ENCODE results near the gene RAPH1.
"Not testable (repeated sequence)": the region's sequence is repeated elsewhere in the genome, so short reads cannot be mapped to it uniquely, and the experiment has no call there.

Gene RAPH1

GRCh38 chr2:203476881-203477280 is 58.2 kb downstream of the RAPH1 start:
- no peak for DNase-seq

GRCh38 chr2:203471323-203471722 is 63.8 kb downstream of the RAPH1 start:
- DNase-seq: no peak

- no peak for DNase-seq
These were observed 64.7 kb downstream of the RAPH1 start for GRCh38 chr2:203470371-203470770.

- no peak for DNase-seq
These were observed 65.6 kb downstream of the RAPH1 start for GRCh38 chr2:203469546-203469945.

GRCh38 chr2:203463266-203463678 is 71.8 kb downstream of the RAPH1 start:
- no peak for DNase-seq

GRCh38 chr2:203462308-203462707 is 72.8 kb downstream of the RAPH1 start:
- no peak for DNase-seq

GRCh38 chr2:203461746-203462145 is 73.4 kb downstream of the RAPH1 start:
- no peak for DNase-seq

- no peak for DNase-seq
These were observed 79.9 kb downstream of the RAPH1 start for GRCh38 chr2:203455209-203455608.

GRCh38 chr2:203453858-203454451 is 81.1 kb downstream of the RAPH1 start:
- DNase-seq: no peak

- DNase-seq: no peak
These were observed 83.4 kb downstream of the RAPH1 start for GRCh38 chr2:203451689-203452088.

- DNase-seq: no peak
These were observed 84.1 kb downstream of the RAPH1 start for GRCh38 chr2:203451011-203451410.

GRCh38 chr2:203450561-203450960 is 84.5 kb downstream of the RAPH1 start:
- no peak for DNase-seq

GRCh38 chr2:203446780-203447179 is 88.3 kb downstream of the RAPH1 start:
- no peak for DNase-seq

GRCh38 chr2:203446071-203446481 is 89.0 kb downstream of the RAPH1 start:
- no peak for DNase-seq

GRCh38 chr2:203444738-203445137 is 90.4 kb downstream of the RAPH1 start:
- no peak for DNase-seq

GRCh38 chr2:203442463-203442862 is 92.6 kb downstream of the RAPH1 start:
- no peak for DNase-seq

- DNase-seq: no peak
These were observed 93.6 kb downstream of the RAPH1 start for GRCh38 chr2:203441463-203441862.

GRCh38 chr2:203440671-203441070 is 94.4 kb downstream of the RAPH1 start:
- no peak for DNase-seq

- no peak for DNase-seq
These were observed 96.6 kb downstream of the RAPH1 start for GRCh38 chr2:203438528-203438927.

- DNase-seq: no peak
These were observed 97.6 kb downstream of the RAPH1 start for GRCh38 chr2:203437511-203437910.

GRCh38 chr2:203436496-203436895 is 98.6 kb downstream of the RAPH1 start:
- DNase-seq: no peak

GRCh38 chr2:203432811-203433210 is 102.3 kb downstream of the RAPH1 start:
- no peak for DNase-seq

- no peak for DNase-seq
These were observed 103.5 kb downstream of the RAPH1 start for GRCh38 chr2:203431391-203432185.

- not testable (repeated sequence) for DNase-seq
These were observed 105.5 kb downstream of the RAPH1 start for GRCh38 chr2:203429643-203430042.

- DNase-seq: no peak
These were observed 108.0 kb downstream of the RAPH1 start for GRCh38 chr2:203427061-203427460.

Data from activated CD4-positive, CD25-positive, alpha-beta regulatory T cell (primary cell).